Immature natural killer cell (primary cell): ENCODE results near the gene TPPP. TPM values are rescaled to one million over a fixed set of nuclear protein-coding genes. Genes with fewer than 3 reads are reported as not detected.

Source experiments
- DNase-seq, 3 donors: peaks; one replicate each; pipeline ENCODE4 v3.0.0; 2022; ENCODE audit warnings: mixed read lengths in 1 of 3
- H3K27ac Mint-ChIP-seq, 6 donors: one replicate each; pipeline ENCODE4 v1.8.0; 2020; ENCODE audit warnings: mixed read lengths in 6 of 6, mild to moderate bottlenecking in 5 of 6, inconsistent platforms in 4 of 6, moderate library complexity in 3 of 6
- H3K27me3 Mint-ChIP-seq, 3 donors: one replicate each; pipeline ENCODE4 v1.8.0; 2020 to 2021; ENCODE audit warnings: low read depth in 3 of 3, mild to moderate bottlenecking in 3 of 3, mixed read lengths in 3 of 3, moderate library complexity in 3 of 3, inconsistent platforms in 1 of 3
- H3K36me3 Mint-ChIP-seq, 3 donors: one replicate each; pipeline ENCODE4 v1.8.0; 2020; ENCODE audit warnings: mixed read lengths in 3 of 3, inconsistent platforms in 2 of 3, mild to moderate bottlenecking in 2 of 3
- H3K4me1 Mint-ChIP-seq, 2 donors: one replicate each; pipeline ENCODE4 v1.8.0; 2020; ENCODE audit warnings: inconsistent platforms in 2 of 2, mild to moderate bottlenecking in 2 of 2, mixed read lengths in 2 of 2, moderate library complexity in 1 of 2
- H3K4me3 Mint-ChIP-seq, 5 donors: one replicate each; pipeline ENCODE4 v1.8.0; 2020; ENCODE audit warnings: mild to moderate bottlenecking in 5 of 5, mixed read lengths in 5 of 5, inconsistent platforms in 3 of 5, moderate library complexity in 3 of 5
- H3K9me3 Mint-ChIP-seq, 6 donors: one replicate each; pipeline ENCODE4 v1.8.0; 2020; ENCODE audit warnings: mild to moderate bottlenecking in 6 of 6, mixed read lengths in 6 of 6, inconsistent platforms in 4 of 6, moderate library complexity in 3 of 6
- polyA plus RNA-seq, 3 donors: library from polyadenylated mRNA; unstranded; fragments of 300-500 nt; fragmentation: Illumina TruSeq; gene quantifications; one replicate each; pipeline ENCODE4 v1.2.3, GENCODE V29; 2021

The TPPP gene
- polyA plus RNA-seq, 3 donors from 2014 or later = 0.19 TPM; not detected in 1

DNA sequence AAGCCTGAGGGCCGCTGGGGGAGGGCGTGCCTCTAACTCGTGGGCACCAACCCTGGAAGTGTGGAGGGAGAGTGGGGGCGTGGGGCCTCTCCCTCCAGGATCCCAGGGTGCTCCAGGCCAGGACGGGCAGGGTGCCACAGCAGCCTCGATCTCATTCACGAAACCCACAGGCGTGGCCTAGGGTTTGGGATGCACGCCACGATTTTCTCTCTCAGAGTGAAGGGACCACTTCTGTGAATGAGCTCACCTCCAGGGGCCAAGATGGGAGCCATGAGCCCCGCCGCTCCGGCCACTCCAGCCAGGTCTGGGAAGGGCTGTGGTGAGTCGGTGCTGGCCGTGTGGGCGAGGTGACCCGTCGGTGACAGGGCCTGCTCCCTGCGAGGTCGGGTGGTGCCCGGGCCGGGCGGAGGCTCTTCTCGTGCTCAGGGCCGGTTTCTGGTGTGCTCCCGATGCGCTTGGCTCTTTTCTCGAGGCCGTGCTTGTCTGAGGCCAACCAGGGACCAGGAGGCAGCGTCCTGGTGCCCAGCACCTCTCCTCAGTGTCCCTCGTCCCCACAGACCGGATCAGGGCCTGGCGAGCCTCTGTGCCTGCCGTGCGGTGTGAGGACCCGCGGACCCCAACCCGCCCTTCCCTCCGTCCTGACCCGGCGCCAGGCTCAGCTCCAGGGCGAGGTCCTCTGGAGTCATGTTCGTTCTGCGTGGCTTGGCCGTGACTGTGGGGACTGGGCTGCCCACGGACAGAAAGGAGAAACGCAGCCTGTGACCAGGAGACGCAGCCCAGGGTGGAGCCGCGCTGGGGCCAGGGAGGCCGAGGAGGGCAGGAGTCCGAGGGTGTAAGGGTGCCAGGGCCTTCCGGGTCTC lies 31.0 kb downstream of the TPPP start:
- no peak overlapping the region for H3K4me3 Mint-ChIP-seq
- H3K27me3 Mint-ChIP-seq = peaks cover 0 to 3% (median 2%) of the 10 kb centered on the region in 3 donors
- DNase-seq = no peak
- peaks cover 17 to 34% (median 19%) of the 10 kb centered on the region in 3 donors for H3K36me3 Mint-ChIP-seq
- H3K9me3 Mint-ChIP-seq = peaks cover 0 to 1% (median 0%) of the 10 kb centered on the region in 6 donors
- no peak overlapping the region for H3K27ac Mint-ChIP-seq
- H3K4me1 Mint-ChIP-seq = no peaks in the 10 kb centered on the region

- Mint-ChIP-seq H3K4me3 (no peak overlapping the region), H3K9me3 (peaks cover 0 to 1% (median 0%) of the 10 kb centered on the region in 6 donors), H3K27ac (no peak overlapping the region), H3K36me3 (peaks cover 22 to 37% (median 27%) of the 10 kb centered on the region in 3 donors), H3K27me3 (peaks cover 0 to 3% (median 2%) of the 10 kb centered on the region in 3 donors), H3K4me1 (no peaks in the 10 kb centered on the region)
- no peak for DNase-seq
Measured at GRCh38 chr5:660491-661030, 32.6 kb downstream of the TPPP start.

- Mint-ChIP-seq H3K27me3 (peaks cover 0 to 3% (median 2%) of the 10 kb centered on the region in 3 donors), H3K4me1 (no peaks in the 10 kb centered on the region), H3K9me3 (peaks cover 0 to 1% (median 0%) of the 10 kb centered on the region in 6 donors), H3K27ac (no peak overlapping the region), H3K4me3 (no peak overlapping the region), H3K36me3 (peaks cover 23 to 41% (median 29%) of the 10 kb centered on the region in 3 donors)
- DNase-seq = no peak
Measured at GRCh38 chr5:659496-660263, 33.5 kb downstream of the TPPP start.

DNA sequence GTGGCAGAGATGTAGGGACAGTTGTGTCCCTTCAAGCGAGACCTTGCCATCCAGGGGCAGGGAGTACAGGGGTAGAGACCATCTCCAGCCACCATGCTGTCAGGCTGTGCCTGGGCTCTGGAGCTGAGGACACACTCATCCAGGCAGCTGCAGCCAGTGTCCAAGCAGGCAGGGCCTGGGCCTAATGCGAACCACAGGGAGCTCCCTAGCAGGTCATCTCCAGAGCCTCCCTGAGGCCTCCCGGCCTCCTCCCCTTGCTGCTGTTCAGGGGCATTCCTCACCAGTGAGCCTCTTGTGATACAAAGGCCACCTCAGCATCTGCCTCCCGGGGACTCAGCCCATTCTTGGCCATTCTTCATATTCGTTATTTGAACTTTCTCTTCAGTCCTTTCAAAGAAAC lies 35.0 kb downstream of the TPPP start:
- no peak for DNase-seq
- Mint-ChIP-seq H3K9me3 (peaks cover 0 to 2% (median under 1%) of the 10 kb centered on the region in 6 donors), H3K4me1 (no peaks in the 10 kb centered on the region), H3K4me3 (no peak overlapping the region), H3K27me3 (peaks cover 5 to 10% (median 5%) of the 10 kb centered on the region in 3 donors), H3K27ac (no peak overlapping the region), H3K36me3 (peaks cover 33 to 52% (median 36%) of the 10 kb centered on the region in 3 donors)

DNA sequence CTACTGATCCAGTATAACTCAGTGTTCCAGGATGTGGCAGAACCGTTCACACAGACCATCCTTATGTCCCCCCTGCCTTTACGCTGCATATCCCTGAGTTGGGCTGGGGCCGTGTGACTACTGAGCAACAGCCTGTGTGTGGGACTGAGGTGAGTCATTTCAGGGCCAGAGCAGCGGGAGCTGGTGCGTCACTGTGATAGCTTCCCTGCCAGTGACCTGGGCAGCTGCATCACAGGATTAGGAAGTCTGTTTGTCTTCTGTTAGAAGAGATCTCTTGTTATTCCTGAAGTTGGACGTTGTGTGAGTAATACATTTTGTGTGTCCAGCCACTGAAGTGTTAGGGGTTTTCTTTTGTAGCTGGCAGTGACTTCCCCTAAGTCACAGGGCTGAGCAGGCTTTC lies 35.6 kb downstream of the TPPP start:
- Mint-ChIP-seq H3K4me1 (no peaks in the 10 kb centered on the region), H3K36me3 (peaks cover 33 to 52% (median 37%) of the 10 kb centered on the region in 3 donors), H3K4me3 (no peak overlapping the region), H3K27me3 (peaks cover 5 to 12% (median 6%) of the 10 kb centered on the region in 3 donors), H3K27ac (no peak overlapping the region), H3K9me3 (peaks cover 0 to 3% (median under 1%) of the 10 kb centered on the region in 6 donors)
- DNase-seq = no peak

DNA sequence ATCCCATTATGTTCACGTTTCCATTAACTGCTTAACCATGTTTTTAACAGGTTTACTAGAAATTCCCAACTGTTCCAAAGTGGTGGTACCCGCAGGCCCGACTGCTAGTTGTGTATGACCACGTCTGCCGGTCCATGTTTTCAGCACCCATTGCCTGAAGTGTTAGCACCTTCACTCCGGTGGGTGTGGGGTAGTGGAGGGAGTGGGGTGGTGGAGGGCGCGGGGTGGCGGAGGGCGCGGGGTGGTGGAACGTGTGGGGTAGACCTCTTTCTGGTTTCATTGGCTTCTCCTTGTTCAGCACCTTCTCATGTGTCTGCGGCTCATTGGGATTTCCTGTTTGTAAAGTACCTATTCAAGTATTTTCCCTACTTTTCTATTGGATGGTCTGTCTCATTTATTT lies 37.7 kb downstream of the TPPP start:
- no peak overlapping the region for H3K27ac Mint-ChIP-seq
- peaks cover 29 to 43% (median 31%) of the 10 kb centered on the region in 3 donors for H3K36me3 Mint-ChIP-seq
- peaks cover 6 to 13% (median 9%) of the 10 kb centered on the region in 3 donors for H3K27me3 Mint-ChIP-seq
- no peaks in the 10 kb centered on the region for H3K4me1 Mint-ChIP-seq
- peaks cover 0 to 5% (median 0%) of the 10 kb centered on the region in 6 donors for H3K9me3 Mint-ChIP-seq
- DNase-seq = no peak
- H3K4me3 Mint-ChIP-seq = no peak overlapping the region

DNA sequence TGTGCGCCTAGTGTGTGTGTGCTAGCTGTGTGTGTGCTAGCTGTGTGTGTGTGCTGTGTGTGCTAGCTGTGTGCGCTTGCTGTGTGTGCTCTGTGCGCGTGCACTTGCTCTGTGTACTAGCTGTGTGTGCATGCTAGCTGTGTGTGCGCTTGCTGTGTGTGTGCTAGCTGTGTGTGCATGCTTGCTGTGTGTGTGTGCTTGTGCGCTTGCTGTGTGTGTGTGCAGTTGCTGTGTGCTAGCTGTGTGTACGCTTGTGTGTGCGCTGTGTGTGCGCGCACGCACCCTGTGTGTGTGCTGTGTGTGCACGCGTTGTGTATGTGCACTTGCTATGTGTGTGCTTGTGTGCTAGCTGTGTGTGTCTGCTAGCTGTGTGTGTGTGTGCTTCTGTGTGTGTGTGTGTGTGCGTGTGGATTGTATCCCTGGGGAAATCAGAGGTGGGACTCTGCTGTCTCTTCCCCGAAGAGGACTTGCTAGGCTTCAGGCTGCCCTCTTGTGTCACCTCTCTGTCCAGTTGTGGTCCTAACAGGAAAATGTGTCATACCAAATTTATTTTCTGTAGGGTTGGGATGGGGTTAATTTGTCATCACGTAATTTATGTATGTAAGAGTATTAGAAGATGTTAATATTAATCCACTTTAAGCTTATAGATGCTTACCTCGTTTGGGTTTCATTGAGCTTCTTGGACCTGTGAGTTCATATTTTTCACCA lies 38.9 kb downstream of the TPPP start:
- H3K27ac Mint-ChIP-seq = peak overlapping the region in 2 of 6 donors; percentile 65 to 75
- no peak overlapping the region for H3K4me3 Mint-ChIP-seq
- DNase-seq = no peak
- peaks cover 25 to 35% (median 31%) of the 10 kb centered on the region in 3 donors for H3K36me3 Mint-ChIP-seq
- no peaks in the 10 kb centered on the region for H3K4me1 Mint-ChIP-seq
- peaks cover 4 to 13% (median 9%) of the 10 kb centered on the region in 3 donors for H3K27me3 Mint-ChIP-seq
- peaks cover 0 to 5% (median 0%) of the 10 kb centered on the region in 6 donors for H3K9me3 Mint-ChIP-seq

GRCh38 chr5:652773-653350 lies 40.3 kb downstream of the TPPP start:
- Mint-ChIP-seq H3K4me3 (no peak overlapping the region), H3K27ac (peak overlapping the region in 2 of 6 donors; percentile 53 to 74), H3K36me3 (peaks cover 20 to 28% (median 25%) of the 10 kb centered on the region in 3 donors), H3K4me1 (no peaks in the 10 kb centered on the region), H3K27me3 (peaks cover 4 to 13% (median 9%) of the 10 kb centered on the region in 3 donors), H3K9me3 (peaks cover 0 to 5% (median 0%) of the 10 kb centered on the region in 6 donors)
- no peak for DNase-seq

DNA sequence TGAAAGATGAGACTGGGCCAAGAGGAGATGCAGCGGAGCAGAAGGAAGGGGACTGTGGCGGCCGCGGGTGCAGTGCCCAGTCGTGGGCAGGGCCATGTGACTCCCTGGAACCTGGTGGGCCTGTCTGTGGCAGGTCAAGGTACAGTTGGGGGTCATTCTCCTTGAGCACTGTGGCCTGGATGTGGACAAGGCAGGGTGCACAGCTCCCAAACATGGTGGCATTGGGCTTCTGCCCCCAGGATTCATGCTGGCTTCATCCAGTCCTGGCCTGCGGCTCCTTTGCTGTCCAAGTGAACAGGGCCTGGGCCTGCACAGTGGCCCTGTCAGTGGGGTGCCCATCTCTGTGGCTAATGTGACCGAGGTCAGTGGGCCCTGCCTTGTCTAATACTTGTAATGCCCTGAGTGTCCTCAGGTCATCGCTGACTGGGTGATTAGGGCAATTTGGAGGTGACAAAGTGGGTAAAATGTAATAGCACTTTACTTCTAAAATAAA lies 41.1 kb downstream of the TPPP start:
- no peak for DNase-seq
- Mint-ChIP-seq H3K27me3 (peaks cover 4 to 13% (median 9%) of the 10 kb centered on the region in 3 donors), H3K4me3 (peak overlapping the region in 1 of 5 donors; percentile 23), H3K36me3 (peaks cover 14 to 22% (median 21%) of the 10 kb centered on the region in 3 donors), H3K9me3 (peaks cover 0 to 5% (median under 1%) of the 10 kb centered on the region in 6 donors), H3K4me1 (no peaks in the 10 kb centered on the region), H3K27ac (peak overlapping the region in 2 of 6 donors; percentile 40 to 79)

DNA sequence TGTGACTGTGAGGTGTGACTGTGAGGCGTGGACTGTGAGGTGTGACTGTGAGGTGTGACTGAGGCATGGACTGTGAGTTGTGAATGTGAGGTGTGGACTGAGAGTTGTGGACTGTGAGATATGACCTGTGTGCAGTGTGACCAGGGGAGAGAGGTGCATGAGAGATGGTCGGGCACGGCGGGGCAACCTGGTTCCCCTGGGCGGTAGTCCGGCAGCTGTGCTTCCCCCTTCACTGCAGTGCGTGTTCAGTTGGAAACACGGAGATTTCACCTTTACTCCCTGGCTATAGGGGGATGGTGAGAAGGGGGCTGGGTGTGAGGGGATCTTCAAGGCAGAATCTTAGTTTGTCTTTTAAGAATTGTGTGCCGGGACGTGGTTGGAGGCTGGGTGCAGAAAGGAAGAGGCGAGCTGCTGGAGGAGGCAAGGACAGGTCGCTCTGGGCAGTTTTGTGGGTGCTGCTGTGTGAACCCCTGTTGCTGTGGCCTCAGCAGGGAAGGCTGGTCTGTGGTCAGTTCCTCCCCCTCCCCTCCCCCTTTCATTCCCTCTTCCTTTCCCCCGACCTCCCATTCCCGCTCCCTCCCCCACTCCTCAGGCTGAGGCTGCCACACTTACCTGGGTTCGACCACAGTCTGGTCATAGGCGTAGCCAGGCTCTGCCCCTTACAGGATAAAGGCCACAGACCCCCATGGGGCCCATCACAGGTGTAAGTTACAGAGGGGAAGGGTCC lies 41.7 kb downstream of the TPPP start:
- H3K27ac Mint-ChIP-seq = peak overlapping the region in 1 of 6 donors; percentile 79

DNA sequence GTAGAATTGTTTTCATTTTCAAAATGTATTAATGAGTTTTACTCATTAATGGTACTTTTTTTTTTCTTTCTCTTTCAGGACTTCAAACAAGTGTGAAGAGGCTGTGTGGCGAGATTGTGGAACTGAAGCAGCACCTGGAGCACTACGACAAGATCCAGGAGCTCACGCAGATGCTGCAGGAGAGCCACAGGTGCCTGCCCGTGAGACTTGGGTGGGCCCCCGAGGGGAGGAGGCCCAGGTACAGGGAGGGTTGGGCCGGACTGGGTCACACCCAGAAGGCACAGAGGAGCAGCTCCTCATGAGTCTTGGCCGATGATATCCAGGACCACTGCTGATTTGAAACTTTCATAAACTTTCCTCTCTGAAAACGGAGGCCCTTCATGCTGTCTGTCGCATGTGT lies 45.4 kb downstream of the TPPP start:
- Mint-ChIP-seq H3K27ac (peak overlapping the region in 1 of 6 donors; percentile 86), H3K9me3 (peaks cover 0 to 3% (median 0%) of the 10 kb centered on the region in 6 donors), H3K27me3 (peaks cover 2 to 12% (median 11%) of the 10 kb centered on the region in 3 donors), H3K36me3 (peaks cover 10 to 12% (median 11%) of the 10 kb centered on the region in 3 donors), H3K4me3 (peak overlapping the region in 2 of 5 donors; percentile 21 to 30), H3K4me1 (peaks cover 0 to 2% of the 10 kb centered on the region in 2 donors)
- DNase-seq = no peak

More for the DNA sequence above, 41.7 kb downstream of the TPPP start:
- DNase-seq = no peak
- Mint-ChIP-seq H3K4me3 (no peak overlapping the region), H3K4me1 (peaks cover 0 to 2% of the 10 kb centered on the region in 2 donors), H3K27me3 (peaks cover 4 to 13% (median 9%) of the 10 kb centered on the region in 3 donors), H3K36me3 (peaks cover 10 to 22% (median 18%) of the 10 kb centered on the region in 3 donors), H3K9me3 (peaks cover 0 to 5% (median under 1%) of the 10 kb centered on the region in 6 donors)

DNA sequence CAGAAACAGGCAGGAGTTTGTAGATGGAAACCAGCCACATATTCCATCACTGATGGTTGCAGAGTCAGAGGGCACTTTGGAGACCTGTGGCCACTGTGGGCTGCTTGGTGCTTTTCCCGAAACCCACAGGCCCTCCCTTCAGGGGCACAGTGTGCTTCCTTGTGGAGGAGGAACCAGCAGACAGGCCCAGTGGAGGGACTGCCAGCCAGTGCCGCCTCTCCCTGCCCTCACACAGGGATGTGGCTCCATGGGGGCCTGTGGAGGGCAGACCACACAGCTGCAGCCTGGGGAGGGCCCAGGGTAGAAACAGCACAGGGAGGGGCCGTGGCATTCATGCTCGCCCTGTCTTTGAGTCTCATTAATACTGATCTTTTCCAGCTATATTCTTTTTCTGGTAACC lies 45.8 kb downstream of the TPPP start:
- H3K27me3 Mint-ChIP-seq = peaks cover 2 to 13% (median 9%) of the 10 kb centered on the region in 3 donors
- H3K36me3 Mint-ChIP-seq = peaks cover 10 to 12% (median 11%) of the 10 kb centered on the region in 3 donors
- peaks cover 0 to 2% of the 10 kb centered on the region in 2 donors for H3K4me1 Mint-ChIP-seq
- peak overlapping the region in 3 of 6 donors; percentile 14 to 86 (median 57) for H3K27ac Mint-ChIP-seq
- peak overlapping the region in 1 of 5 donors; percentile 33 for H3K4me3 Mint-ChIP-seq
- H3K9me3 Mint-ChIP-seq = peaks cover 0 to 3% (median 0%) of the 10 kb centered on the region in 6 donors
- DNase-seq = no peak
